ENCODE data around the gene PPP2R1A. TPM values are rescaled to one million over a fixed set of nuclear protein-coding genes. Genes with fewer than 3 reads are reported as not detected.

The PPP2R1A gene
- total RNA-seq, 3 donors from 2014 or later: 145 to 198 (median 175) TPM

- DNase-seq (ENCODE audit: low spot score in 2 of 2): no peak
- H3K4me3 ChIP-seq: no peak overlapping the region
- H3K9me3 ChIP-seq: no peaks in the 10 kb centered on the region
- H3K4me1 ChIP-seq: no peaks in the 10 kb centered on the region
- no peaks in the 10 kb centered on the region for H3K27me3 ChIP-seq
- H3K36me3 ChIP-seq: peaks cover 11% of the 10 kb centered on the region
- no peak overlapping the region for H3K27ac ChIP-seq
- TF ChIP-seq, protein P1, sequence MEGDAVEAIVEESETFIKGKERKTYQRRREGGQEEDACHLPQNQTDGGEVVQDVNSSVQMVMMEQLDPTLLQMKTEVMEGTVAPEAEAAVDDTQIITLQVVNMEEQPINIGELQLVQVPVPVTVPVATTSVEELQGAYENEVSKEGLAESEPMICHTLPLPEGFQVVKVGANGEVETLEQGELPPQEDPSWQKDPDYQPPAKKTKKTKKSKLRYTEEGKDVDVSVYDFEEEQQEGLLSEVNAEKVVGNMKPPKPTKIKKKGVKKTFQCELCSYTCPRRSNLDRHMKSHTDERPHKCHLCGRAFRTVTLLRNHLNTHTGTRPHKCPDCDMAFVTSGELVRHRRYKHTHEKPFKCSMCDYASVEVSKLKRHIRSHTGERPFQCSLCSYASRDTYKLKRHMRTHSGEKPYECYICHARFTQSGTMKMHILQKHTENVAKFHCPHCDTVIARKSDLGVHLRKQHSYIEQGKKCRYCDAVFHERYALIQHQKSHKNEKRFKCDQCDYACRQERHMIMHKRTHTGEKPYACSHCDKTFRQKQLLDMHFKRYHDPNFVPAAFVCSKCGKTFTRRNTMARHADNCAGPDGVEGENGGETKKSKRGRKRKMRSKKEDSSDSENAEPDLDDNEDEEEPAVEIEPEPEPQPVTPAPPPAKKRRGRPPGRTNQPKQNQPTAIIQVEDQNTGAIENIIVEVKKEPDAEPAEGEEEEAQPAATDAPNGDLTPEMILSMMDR (IDR thresholded peaks at IDR 0.05): no peak
- TF ChIP-seq POLR2AphosphoS5 (IDR thresholded peaks at IDR 0.05) (no peak), POLR2A (IDR thresholded peaks at IDR 0.05) (no peak)
- intact Hi-C loops (cut with DNase I; ENCODE audit: low total_unique reads): no loop called here
These were observed 24.4 kb downstream of the PPP2R1A start for GRCh38 chr19:52214241-52214640.

- Histone ChIP-seq H3K9me3 (no peaks in the 10 kb centered on the region), H3K4me3 (no peak overlapping the region), H3K27me3 (no peaks in the 10 kb centered on the region), H3K36me3 (peaks cover 24% of the 10 kb centered on the region), H3K4me1 (no peaks in the 10 kb centered on the region), H3K27ac (no peak overlapping the region)
- intact Hi-C loops (cut with DNase I; ENCODE audit: low total_unique reads): no loop called here
- DNase-seq (ENCODE audit: low spot score in 2 of 2): no peak
- TF ChIP-seq POLR2A (IDR thresholded peaks at IDR 0.05) (no peak), POLR2AphosphoS5 (IDR thresholded peaks at IDR 0.05) (no peak)
- TF ChIP-seq, protein P1 (IDR thresholded peaks at IDR 0.05): no peak
These were observed 26.5 kb downstream of the PPP2R1A start for GRCh38 chr19:52216401-52216800.

GRCh38 chr19:52217576-52217975, 27.7 kb downstream of the PPP2R1A start:
- no peak overlapping the region for H3K4me3 ChIP-seq
- intact Hi-C loops (cut with DNase I; ENCODE audit: low total_unique reads): no loop called here
- peaks cover 30% of the 10 kb centered on the region for H3K36me3 ChIP-seq
- H3K4me1 ChIP-seq: no peaks in the 10 kb centered on the region
- no peaks in the 10 kb centered on the region for H3K27me3 ChIP-seq
- no peaks in the 10 kb centered on the region for H3K9me3 ChIP-seq
- TF ChIP-seq, protein P1 (IDR thresholded peaks at IDR 0.05): no peak
- TF ChIP-seq POLR2AphosphoS5 (IDR thresholded peaks at IDR 0.05): no peak
- no peak for TF ChIP-seq POLR2A (IDR thresholded peaks at IDR 0.05)
- no peak for DNase-seq (ENCODE audit: low spot score in 2 of 2)
- no peak overlapping the region for H3K27ac ChIP-seq

DNA sequence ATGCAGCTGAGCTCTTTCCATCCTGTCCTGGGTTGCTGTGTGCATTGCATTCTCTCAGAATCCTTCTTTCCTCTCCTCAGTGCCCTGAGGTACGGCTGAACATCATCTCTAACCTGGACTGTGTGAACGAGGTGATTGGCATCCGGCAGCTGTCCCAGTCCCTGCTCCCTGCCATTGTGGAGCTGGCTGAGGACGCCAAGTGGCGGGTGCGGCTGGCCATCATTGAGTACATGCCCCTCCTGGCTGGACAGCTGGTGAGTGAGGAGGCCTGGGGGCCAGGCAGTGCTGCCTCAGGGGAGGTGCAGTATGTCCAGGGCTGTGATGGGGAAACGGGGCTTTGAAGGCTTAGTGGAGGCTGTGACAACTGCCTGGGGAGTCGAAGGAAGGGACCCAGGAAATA, 29.8 kb downstream of the PPP2R1A start:
- TF ChIP-seq, protein P1 (IDR thresholded peaks at IDR 0.05): no peak
- Histone ChIP-seq H3K27me3 (no peaks in the 10 kb centered on the region), H3K4me3 (no peak overlapping the region), H3K36me3 (peaks cover 34% of the 10 kb centered on the region), H3K9me3 (no peaks in the 10 kb centered on the region), H3K27ac (no peak overlapping the region), H3K4me1 (no peaks in the 10 kb centered on the region)
- intact Hi-C loops (cut with DNase I; ENCODE audit: low total_unique reads): no loop called here
- DNase-seq (ENCODE audit: low spot score in 2 of 2): no peak

GRCh38 chr19:52221031-52221430, 31.2 kb downstream of the PPP2R1A start:
- TF ChIP-seq, protein P1 (IDR thresholded peaks at IDR 0.05): no peak
- TF ChIP-seq POLR2A (IDR thresholded peaks at IDR 0.05): no peak
- no peak for TF ChIP-seq POLR2AphosphoS5 (IDR thresholded peaks at IDR 0.05)
- Histone ChIP-seq H3K4me3 (no peak overlapping the region), H3K36me3 (peaks cover 43% of the 10 kb centered on the region), H3K4me1 (no peaks in the 10 kb centered on the region), H3K27ac (no peak overlapping the region), H3K27me3 (no peaks in the 10 kb centered on the region), H3K9me3 (no peaks in the 10 kb centered on the region)
- intact Hi-C loops (cut with DNase I; ENCODE audit: low total_unique reads): no loop called here
- no peak for DNase-seq (ENCODE audit: low spot score in 2 of 2)
